GM12874 (cell line): ENCODE results near the gene MSANTD1.

ENCODE experiments used
- TF ChIP-seq, protein P1 (sequence below): IDR thresholded peaks from 2 replicates; pipeline ENCODE4 v1.5.1; 2011; ENCODE audit warnings: low read depth, mild to moderate bottlenecking, control low read depth, low read length, moderate library complexity; ENCODE audit not compliant: insufficient read depth

The MSANTD1 gene

GRCh38 chr4:3256230-3257102 is 7.5 kb downstream of the MSANTD1 start:
- TF ChIP-seq, protein P1, sequence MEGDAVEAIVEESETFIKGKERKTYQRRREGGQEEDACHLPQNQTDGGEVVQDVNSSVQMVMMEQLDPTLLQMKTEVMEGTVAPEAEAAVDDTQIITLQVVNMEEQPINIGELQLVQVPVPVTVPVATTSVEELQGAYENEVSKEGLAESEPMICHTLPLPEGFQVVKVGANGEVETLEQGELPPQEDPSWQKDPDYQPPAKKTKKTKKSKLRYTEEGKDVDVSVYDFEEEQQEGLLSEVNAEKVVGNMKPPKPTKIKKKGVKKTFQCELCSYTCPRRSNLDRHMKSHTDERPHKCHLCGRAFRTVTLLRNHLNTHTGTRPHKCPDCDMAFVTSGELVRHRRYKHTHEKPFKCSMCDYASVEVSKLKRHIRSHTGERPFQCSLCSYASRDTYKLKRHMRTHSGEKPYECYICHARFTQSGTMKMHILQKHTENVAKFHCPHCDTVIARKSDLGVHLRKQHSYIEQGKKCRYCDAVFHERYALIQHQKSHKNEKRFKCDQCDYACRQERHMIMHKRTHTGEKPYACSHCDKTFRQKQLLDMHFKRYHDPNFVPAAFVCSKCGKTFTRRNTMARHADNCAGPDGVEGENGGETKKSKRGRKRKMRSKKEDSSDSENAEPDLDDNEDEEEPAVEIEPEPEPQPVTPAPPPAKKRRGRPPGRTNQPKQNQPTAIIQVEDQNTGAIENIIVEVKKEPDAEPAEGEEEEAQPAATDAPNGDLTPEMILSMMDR, result no peak

GRCh38 chr4:3257103-3257555 is 8.2 kb downstream of the MSANTD1 start:
- TF ChIP-seq, protein P1, result no peak

DNA sequence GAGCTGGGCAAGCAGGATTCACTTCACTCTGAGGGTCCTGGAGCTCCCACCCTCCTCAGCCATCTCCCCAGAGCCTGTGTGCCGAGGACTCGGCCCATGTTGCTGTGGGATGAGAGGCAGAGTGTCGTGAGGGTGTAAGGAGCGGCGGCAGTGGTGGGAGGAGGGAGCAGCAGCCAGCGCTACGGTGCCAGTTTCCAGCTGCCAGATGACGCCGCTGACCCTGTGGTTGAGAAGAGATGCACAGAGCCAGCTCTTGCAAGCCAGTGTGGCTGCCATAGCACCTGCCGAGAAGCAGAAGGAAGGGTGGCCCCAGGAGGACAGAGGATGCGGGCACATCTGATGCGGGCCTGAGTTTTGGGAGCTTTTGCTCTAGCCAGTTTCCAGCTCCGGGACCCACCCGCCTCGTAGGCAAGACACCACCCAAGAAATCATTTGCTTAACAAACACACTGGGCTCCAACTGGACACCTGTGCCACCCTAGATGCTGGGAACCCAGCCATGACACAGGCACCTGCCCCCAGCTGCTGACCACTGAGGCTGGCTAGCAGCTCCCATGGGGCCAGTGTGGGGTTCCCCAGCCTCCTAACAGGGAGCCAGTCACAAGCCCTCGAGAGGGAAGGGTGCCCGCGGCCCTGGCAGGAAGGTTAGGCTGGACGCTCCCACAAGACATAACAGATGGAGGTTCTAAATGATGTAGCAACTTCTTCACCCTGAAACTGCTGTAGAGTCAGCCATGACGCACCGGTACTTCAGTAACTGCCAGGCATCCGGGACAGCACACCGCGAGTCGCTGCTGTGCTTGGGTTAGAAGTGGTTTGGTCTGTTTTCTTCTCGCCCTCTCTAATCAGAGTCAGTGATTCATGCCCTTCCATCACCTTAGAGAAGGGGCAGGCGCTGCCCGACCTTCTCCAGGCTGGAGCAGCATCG is 8.9 kb downstream of the MSANTD1 start:
- TF ChIP-seq, protein P1, result no peak

DNA sequence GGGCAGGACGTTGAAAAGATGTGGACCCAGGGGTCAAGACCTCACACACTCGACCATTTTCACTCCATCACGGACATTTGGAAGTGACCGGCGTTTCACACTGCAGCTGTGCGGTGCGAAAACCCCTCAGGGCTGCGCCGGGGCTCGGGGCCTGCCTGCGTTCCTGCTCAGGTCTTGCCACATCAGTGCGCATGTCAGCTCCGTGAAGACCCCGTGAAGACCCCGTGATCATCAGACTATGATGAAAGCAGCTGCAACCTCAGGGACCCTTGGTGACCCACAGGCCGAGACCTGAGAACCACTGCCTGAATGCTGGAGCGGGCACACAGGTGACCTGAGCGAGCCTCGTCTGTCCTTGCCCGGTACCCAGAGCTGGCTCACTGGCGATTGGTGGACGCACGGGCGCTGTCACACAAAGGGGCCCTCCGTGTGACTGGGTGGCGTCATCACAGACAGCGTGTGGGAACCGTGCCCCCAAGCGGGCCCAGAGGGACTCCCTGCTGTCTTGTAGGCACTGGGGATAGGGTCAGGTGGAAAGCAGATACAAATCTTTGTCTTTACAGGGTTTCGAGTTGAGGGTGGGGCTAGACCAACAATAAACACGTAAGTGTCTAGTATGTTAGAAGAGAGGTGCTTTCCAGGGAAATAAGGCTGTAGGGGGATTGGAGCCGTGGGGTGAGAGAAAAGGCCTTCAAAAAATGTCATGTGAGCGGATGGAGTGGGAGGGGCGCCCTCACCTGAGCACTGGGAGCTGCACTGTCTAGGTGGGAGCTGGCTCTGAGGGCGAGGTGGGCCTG is 12.7 kb downstream of the MSANTD1 start:
- TF ChIP-seq, protein P1, result no peak

DNA sequence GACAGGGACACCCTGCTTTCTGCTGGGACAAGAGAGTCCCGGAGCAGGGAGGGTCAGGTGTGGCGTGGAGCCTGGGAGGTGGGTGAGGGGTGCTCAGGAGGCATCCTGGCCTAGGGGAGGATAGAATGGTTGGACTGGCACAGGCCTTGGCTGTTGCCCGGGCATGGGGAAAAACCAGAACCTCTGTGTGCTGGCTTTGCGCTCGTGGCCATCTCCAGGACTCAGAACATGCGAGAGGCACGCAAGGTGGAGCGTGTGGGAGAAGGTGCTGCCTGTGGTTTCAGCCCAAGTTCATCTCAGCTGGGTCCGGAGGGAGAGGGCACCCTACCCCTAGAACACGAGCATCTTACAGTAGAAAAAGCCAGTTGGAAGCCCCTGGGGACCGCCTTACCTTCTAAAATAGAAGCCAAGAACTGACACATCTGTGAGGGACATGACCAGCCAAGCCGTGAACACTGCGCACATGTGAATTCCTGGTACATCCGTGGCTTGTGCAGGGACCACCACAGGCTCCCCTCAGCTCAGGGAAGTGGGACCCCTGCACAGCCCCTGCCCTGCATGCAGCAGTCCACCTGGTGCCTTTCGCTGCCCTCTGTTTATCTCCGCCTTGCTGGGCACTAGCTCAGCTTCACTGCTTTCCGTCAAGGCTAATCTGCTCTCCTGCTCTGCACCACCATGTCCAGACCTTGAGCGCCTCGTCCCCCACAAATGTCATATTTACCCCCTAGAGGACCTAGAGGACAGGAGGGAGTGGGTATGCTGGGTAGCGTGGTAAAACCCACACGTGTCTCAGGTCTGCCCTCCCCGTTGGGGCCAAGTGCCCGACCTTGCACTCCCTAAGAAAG is 13.5 kb downstream of the MSANTD1 start:
- TF ChIP-seq, protein P1, result no peak

DNA sequence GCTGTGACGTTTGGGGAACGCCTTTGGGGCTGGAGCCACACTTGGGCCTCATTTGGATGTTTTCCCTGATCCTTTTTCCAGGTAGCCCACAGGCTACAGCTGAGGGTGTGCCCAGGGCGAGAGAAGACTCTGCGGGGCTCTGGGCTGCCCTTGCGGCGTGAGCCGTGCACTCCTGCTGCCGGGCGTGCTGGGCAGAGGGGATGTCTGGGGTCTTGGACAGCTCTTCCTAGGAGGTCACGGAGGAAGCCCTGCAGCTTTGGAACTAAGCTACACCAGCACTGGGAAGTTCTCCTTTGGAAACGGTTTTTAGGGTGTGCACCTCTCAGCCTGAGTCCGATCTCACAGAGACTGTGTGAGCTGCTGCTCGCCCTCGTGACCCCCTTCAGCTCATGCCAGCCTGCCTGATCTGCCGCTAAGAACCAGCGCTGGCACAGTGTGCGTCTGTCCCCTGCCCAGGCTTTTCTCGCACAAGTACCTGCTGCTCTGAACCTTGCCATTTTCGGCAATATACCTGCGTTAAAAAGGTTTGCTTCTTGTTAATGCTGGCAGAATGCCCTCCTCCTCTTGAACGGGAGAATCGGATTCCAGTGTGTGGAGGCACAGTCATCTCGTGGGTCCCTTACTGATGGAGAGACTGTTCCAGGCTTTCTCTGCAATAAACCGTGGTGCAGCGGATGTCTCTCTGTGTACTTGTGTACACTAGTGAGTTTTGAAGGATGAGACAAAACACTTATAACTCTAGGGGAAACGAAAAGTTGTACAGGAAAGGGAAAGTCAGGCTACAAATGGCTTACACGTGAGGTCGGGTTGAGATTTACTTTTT is 14.3 kb downstream of the MSANTD1 start:
- TF ChIP-seq, protein P1, result no peak
